B cell (primary cell): ENCODE measurements around the gene OSER1. TPM values are rescaled to one million over a fixed set of nuclear protein-coding genes. Genes with fewer than 3 reads are reported as not detected.

ENCODE experiments used
- ATAC-seq: fragments of 200-7000 bp; cut with Tn5 transposase; one replicate; pipeline ENCODE4 v1.10.0; 2021; ENCODE audit warnings: low read depth, mild to moderate bottlenecking, moderate number of reproducible peaks, moderate library complexity
- CTCF ChIA-PET: fragments of 350-600 bp; sonication (Branson Sonifier 250); formaldehyde crosslinking; loops from one replicate; lab custom pipeline; 2021; ENCODE audit warnings: antibody characterized with exemption, inconsistent platforms; lab: Charles Lee
- POLR2A ChIA-PET: fragments of 350-600 bp; sonication (Branson Sonifier 250); formaldehyde crosslinking; loops from one replicate; lab custom pipeline; 2021; ENCODE audit warnings: antibody characterized with exemption; lab: Charles Lee
- DNase-seq: peaks from one replicate; pipeline ENCODE4 v3.0.0; 2013
- H2AFZ ChIP-seq: 2 replicates; pipeline ENCODE4 v1.6.1; 2012; ENCODE audit warnings: mild to moderate bottlenecking, low read depth, low read length; ENCODE audit not compliant: insufficient read depth, poor library complexity, severe bottlenecking
- H3K27ac ChIP-seq, 2 donors: 1 replicate in 1 of 2; 2 replicates in 1 of 2; pipeline ENCODE4 v1.5.1; 2012 to 2013; ENCODE audit warnings: low read length in 2 of 2, mild to moderate bottlenecking in 2 of 2, moderate library complexity in 1 of 2
- H3K27me3 ChIP-seq, 4 experiments: fragments of 200-600 bp in 1 of 4; sonication (generic) in 1 of 4; replicated peaks in 1 of 4; 1 replicate in 2 of 4; 2 replicates in 2 of 4; pipeline versions ENCODE4 v1.6.1 to v1.7.0; 2013 to 2016; ENCODE audit warnings: low read length in 3 of 4, mild to moderate bottlenecking in 2 of 4, mixed read lengths in 1 of 4, moderate library complexity in 1 of 4; ENCODE audit not compliant: insufficient read depth in 4 of 4, control insufficient read depth in 3 of 4; ENCODE audit errors: control extremely low read depth in 1 of 4
- H3K36me3 ChIP-seq, 2 experiments: replicated peaks in 1 of 2; 1 replicate in 1 of 2; 2 replicates in 1 of 2; pipeline versions ENCODE4 v1.6.1 to v1.7.1; 2013; ENCODE audit warnings: low read length in 1 of 2; ENCODE audit not compliant: insufficient read depth in 2 of 2, control insufficient read depth in 1 of 2; ENCODE audit errors: control extremely low read depth in 1 of 2, extremely low read depth in 1 of 2
- H3K4me1 ChIP-seq, 2 donors: fragments of 200-600 bp in 1 of 2; sonication (generic) in 1 of 2; 1 replicate in 1 of 2; 2 replicates in 1 of 2; pipeline versions ENCODE4 v1.5.1 to v1.6.1; 2013 to 2017; ENCODE audit warnings: low read length in 2 of 2; ENCODE audit not compliant: control insufficient read depth in 2 of 2, insufficient read depth in 2 of 2
- H3K4me2 ChIP-seq: replicated peaks from 2 replicates; pipeline ENCODE3; 2012; ENCODE audit warnings: mild to moderate bottlenecking, low read depth, low read length; ENCODE audit not compliant: poor library complexity, severe bottlenecking
- H3K4me3 ChIP-seq, 5 experiments: fragments of 200-600 bp in 1 of 5; sonication (generic) in 1 of 5; 1 replicate in 3 of 5; 2 replicates in 2 of 5; pipeline versions ENCODE4 v1.5.1 to v1.7.0; 2011 to 2016; ENCODE audit warnings: low read length in 4 of 5, mild to moderate bottlenecking in 4 of 5, low read depth in 2 of 5, control low read depth in 1 of 5, moderate library complexity in 1 of 5; ENCODE audit not compliant: insufficient read depth in 1 of 5; ENCODE audit errors: control extremely low read depth in 1 of 5, extremely low read depth in 1 of 5
- H3K79me2 ChIP-seq: fragments of 200-600 bp; sonication (generic); one replicate; pipeline ENCODE4 v1.6.0; 2016; ENCODE audit warnings: low read length; ENCODE audit not compliant: control insufficient read depth, insufficient read depth
- H3K9ac ChIP-seq: fragments of 200-600 bp; sonication (generic); 2 replicates; pipeline ENCODE4 v1.6.1; 2017; ENCODE audit warnings: mild to moderate bottlenecking, low read length, moderate library complexity
- H3K9me3 ChIP-seq, 3 donors: one replicate each; pipeline versions ENCODE4 v1.6.1 to v1.7.1; 2013; ENCODE audit warnings: low read length in 2 of 3; ENCODE audit not compliant: control insufficient read depth in 2 of 3, insufficient read depth in 1 of 3; ENCODE audit errors: control extremely low read depth in 1 of 3
- H4K20me1 ChIP-seq: 2 replicates; pipeline ENCODE4 v1.6.0; 2012; ENCODE audit warnings: mild to moderate bottlenecking, low read length; ENCODE audit not compliant: insufficient read depth, control insufficient read depth, poor library complexity, severe bottlenecking
- H3K27ac Mint-ChIP-seq: one replicate; pipeline ENCODE4 v1.8.0; 2021; ENCODE audit warnings: mixed read lengths
- H3K27me3 Mint-ChIP-seq: one replicate; pipeline ENCODE4 v1.8.0; 2021; ENCODE audit warnings: mixed read lengths
- H3K4me1 Mint-ChIP-seq: one replicate; pipeline ENCODE4 v1.8.0; 2021; ENCODE audit warnings: mixed read lengths
- H3K4me3 Mint-ChIP-seq: one replicate; pipeline ENCODE4 v1.8.0; 2021; ENCODE audit warnings: mixed read lengths
- H3K9me3 Mint-ChIP-seq: one replicate; pipeline ENCODE4 v1.8.0; 2022; ENCODE audit warnings: mixed read lengths; ENCODE audit not compliant: insufficient read depth
- CTCF ChIP-seq: fragments of 200-600 bp; IDR thresholded peaks from one replicate; pipeline ENCODE4 v1.8.0; 2022; ENCODE audit warnings: antibody characterized with exemption, mild to moderate bottlenecking
- EZH2 ChIP-seq: IDR thresholded peaks from 2 replicates; pipeline ENCODE4 v1.6.1; 2012; ENCODE audit warnings: borderline replicate concordance, low read depth, mild to moderate bottlenecking, moderate library complexity, low read length; ENCODE audit not compliant: insufficient read depth, poor library complexity, severe bottlenecking
- WGBS: methylation state at CpG from one replicate; pipeline ENCODE4 v1.1.5; 2013; ENCODE audit warnings: missing lambda C conversion rate; ENCODE audit not compliant: insufficient coverage; 5-methylcytosine and 5-hydroxymethylcytosine counted together
- intact Hi-C: fragments of 100-400 bp; cut with micrococcal nuclease; formaldehyde crosslinking; loops from one replicate; pipeline ENCODE4 v1.10.0; 2022
- polyA plus RNA-seq: library from polyadenylated mRNA; depleted of rRNA; stranded (reverse); fragments of >200 nt; gene quantifications from 2 replicates; pipeline ENCODE4 v1.2.3, GENCODE V29; 2012
- total RNA-seq, 2 donors: library from RNA; stranded (reverse); fragments of 120-200 nt in 1 of 2; gene quantifications; 1 replicate in 1 of 2; 2 replicates in 1 of 2; pipeline versions ENCODE4 v1.2.3 to v1.2.4, GENCODE V29; 2013 to 2022

OSER1 gene
- total and polyA plus RNA-seq, 2 donors (not counting 1 experiment from before 2014, with no cell fraction given), result 80.0 to 130 TPM

GRCh38 chr20:44247131-44247571, 36.6 kb upstream of the OSER1 start, which contains the start of gene GDAP1L1:
Gene GDAP1L1 (plus strand): TSS chr20:44247308. CDS start chr20:44247335, 27 bp downstream.
- CTCF ChIA-PET, result interaction anchor here (1.8 kb wide), 1 partner anchor 30 kb away, joined by 4 read pairs; no protein-coding TSS in a partner anchor
- no peak within 1 kb of the TSS for H3K27ac Mint-ChIP-seq

More at GRCh38 chr20:44247131-44247571, 36.6 kb upstream of the OSER1 start, which contains the start of gene GDAP1L1:
- peaks cover 0 to 8% (median 0%) of the 10 kb centered on the region in 3 donors for H3K9me3 ChIP-seq
- H2AFZ ChIP-seq, result no peak within 1 kb of the TSS
- DNase-seq (no peak), ATAC-seq (no peak)
- H3K4me1 ChIP-seq, result no peaks in the 10 kb centered on the region
- Mint-ChIP-seq H3K4me1 (peaks cover 3% of the 10 kb centered on the region), H3K9me3 (no peaks in the 10 kb centered on the region), H3K4me3 (no peak within 1 kb of the TSS), H3K27me3 (peaks cover 49% of the 10 kb centered on the region)
- POLR2A ChIA-PET, result no interaction called here
- H3K4me2 ChIP-seq, result no peak within 1 kb of the TSS
- no peaks in the 10 kb centered on the region for H4K20me1 ChIP-seq
- H3K27ac ChIP-seq, result no peak within 1 kb of the TSS
- no peaks in the 10 kb centered on the region for H3K36me3 ChIP-seq
- H3K4me3 ChIP-seq, result no peak within 1 kb of the TSS
- 9% methylated on average over 23 of the region's 32 CpGs for WGBS
- peaks cover 0 to 39% (median 12%) of the 10 kb centered on the region in 4 experiments for H3K27me3 ChIP-seq
- intact Hi-C loops, result no loop called here
- H3K9ac ChIP-seq, result no peak within 1 kb of the TSS
- no peaks in the 10 kb centered on the region for H3K79me2 ChIP-seq
- no peak for TF ChIP-seq CTCF
- TF ChIP-seq EZH2, result no peak
